ENCODE data around the gene ADGRG6. TPM values are rescaled to one million over a fixed set of nuclear protein-coding genes. Genes with fewer than 3 reads are reported as not detected.

ADGRG6 gene
- total and polyA plus RNA-seq, 2 donors (not counting 3 experiments of a cell fraction or from before 2014, with no cell fraction given): 99.3 to 166 TPM

DNA sequence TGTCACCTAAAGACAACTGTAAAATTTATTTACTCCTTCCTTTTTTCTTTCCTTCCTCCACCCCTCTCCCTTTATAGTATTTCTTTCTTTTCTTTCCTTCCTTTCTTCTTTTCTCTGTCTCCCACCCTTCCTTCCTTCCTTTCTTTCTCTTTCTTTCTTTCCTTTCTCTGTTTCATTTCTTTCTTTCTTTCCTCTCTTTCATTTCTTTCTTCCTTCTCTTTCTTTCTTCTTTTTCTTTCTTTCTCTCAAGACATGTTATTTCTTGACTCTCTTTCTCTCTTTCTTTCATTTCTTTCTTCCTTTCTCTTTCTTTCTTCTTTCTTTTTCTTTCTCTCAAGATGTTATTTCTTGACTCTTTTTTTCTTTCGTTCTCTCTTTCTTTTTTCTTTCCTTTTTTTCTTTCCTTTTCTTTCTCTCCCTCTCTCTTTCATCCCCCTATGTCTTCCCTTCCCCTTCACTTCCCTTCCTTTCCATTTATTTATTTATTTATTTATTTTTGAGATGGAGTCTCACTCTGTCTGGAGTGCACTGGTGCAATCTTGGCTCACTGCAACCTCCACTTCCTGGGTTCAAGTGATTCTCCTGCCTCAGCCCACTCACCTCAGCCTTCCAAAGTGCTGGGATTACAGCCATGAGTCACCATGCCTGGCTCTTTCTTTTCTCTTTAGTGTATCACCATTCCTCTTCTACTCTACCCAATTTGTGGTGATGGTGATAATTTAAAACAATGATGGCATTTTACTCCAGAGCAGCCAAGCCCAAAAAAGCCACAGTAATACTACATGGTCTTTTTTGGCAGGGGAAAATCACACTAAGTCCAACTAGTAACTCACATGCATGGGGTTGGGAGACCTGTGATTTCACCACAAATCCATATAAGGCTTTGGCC, 188.2 kb downstream of the ADGRG6 start:
- H3K4me3 ChIP-seq (replicated peaks in 1 of 3; ENCODE audit: insufficient read depth in 1 of 3, low read depth in 1 of 3, low read length in 3 of 3): no peak overlapping the region
- ChIA-PET POLR2A (no interaction called here), CTCF (interaction anchor here (1.7 to 2.3 kb wide), 2 partner anchors 15 kb away, joined by 5 to 9 read pairs; no protein-coding TSS in a partner anchor)
- H3K36me3 ChIP-seq (ENCODE audit: control insufficient read depth in 2 of 2, extremely low read depth in 1 of 2, insufficient read depth in 2 of 2, low read length in 2 of 2): no peaks in the 10 kb centered on the region
- no peaks in the 10 kb centered on the region for H3K4me1 ChIP-seq (ENCODE audit: control insufficient read depth, extremely low read depth, insufficient read depth, low read length)
- no peak for DNase-seq (ENCODE audit: low read depth, low spot score)
- H3K4me2 ChIP-seq (ENCODE audit: insufficient read depth, low read length): no peak overlapping the region
- H4K20me1 ChIP-seq (replicated peaks; ENCODE audit: control insufficient read depth, extremely low read depth, insufficient read depth, low read length): no peaks in the 10 kb centered on the region
- FAIRE-seq: no peak
- H3K27ac ChIP-seq (ENCODE audit: insufficient read depth, low read depth, low read length): no peak overlapping the region
- H3K79me2 ChIP-seq (ENCODE audit: control insufficient read depth, insufficient read depth, low read length): no peaks in the 10 kb centered on the region
- intact Hi-C loops (cut with micrococcal nuclease): no loop called here
- no TSS peak for BruUV-seq (replicated peaks)
- no peaks in the 10 kb centered on the region for H3K27me3 ChIP-seq (ENCODE audit: control insufficient read depth in 2 of 2, insufficient read depth in 2 of 2, low read length in 2 of 2)
- no peak overlapping the region for H3K9ac ChIP-seq (replicated peaks; ENCODE audit: extremely low read depth, insufficient read depth, low read length)
- TF ChIP-seq GATA2 (IDR thresholded peaks at IDR 0.05; ENCODE audit: insufficient read depth, insufficient read length, low read depth, low read length) (no peak), POLR2A (IDR thresholded peaks at IDR 0.05; ENCODE audit: low read depth, low read length) (no peak), MYC (IDR thresholded peaks at IDR 0.05; ENCODE audit: low read depth, low read length) (no peak), POLR2AphosphoS5 (IDR thresholded peaks at IDR 0.05; ENCODE audit: insufficient read depth, low read depth, low read length) (no peak), EZH2 (IDR thresholded peaks at IDR 0.05; ENCODE audit: borderline replicate concordance, low read depth, low read length, severe bottlenecking) (no peak), JUN (IDR thresholded peaks at IDR 0.05; ENCODE audit: borderline replicate concordance, insufficient read depth, insufficient read length, low read depth) (no peak)
- TF ChIP-seq, protein P1, sequence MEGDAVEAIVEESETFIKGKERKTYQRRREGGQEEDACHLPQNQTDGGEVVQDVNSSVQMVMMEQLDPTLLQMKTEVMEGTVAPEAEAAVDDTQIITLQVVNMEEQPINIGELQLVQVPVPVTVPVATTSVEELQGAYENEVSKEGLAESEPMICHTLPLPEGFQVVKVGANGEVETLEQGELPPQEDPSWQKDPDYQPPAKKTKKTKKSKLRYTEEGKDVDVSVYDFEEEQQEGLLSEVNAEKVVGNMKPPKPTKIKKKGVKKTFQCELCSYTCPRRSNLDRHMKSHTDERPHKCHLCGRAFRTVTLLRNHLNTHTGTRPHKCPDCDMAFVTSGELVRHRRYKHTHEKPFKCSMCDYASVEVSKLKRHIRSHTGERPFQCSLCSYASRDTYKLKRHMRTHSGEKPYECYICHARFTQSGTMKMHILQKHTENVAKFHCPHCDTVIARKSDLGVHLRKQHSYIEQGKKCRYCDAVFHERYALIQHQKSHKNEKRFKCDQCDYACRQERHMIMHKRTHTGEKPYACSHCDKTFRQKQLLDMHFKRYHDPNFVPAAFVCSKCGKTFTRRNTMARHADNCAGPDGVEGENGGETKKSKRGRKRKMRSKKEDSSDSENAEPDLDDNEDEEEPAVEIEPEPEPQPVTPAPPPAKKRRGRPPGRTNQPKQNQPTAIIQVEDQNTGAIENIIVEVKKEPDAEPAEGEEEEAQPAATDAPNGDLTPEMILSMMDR (IDR thresholded peaks at IDR 0.05; ENCODE audit: extremely low read depth in 1 of 2, insufficient read depth in 1 of 2, low read depth in 1 of 2, low read length in 2 of 2): no peak
- dilution Hi-C loops (cut with MboI; ENCODE audit: extremely low pct_ligation_motif_present, low sequenced_read_pairs): no loop called here
- H2AFZ ChIP-seq (ENCODE audit: low read depth, low read length): no peak overlapping the region
- no peaks in the 10 kb centered on the region for H3K9me3 ChIP-seq (replicated peaks; ENCODE audit: control insufficient read depth, insufficient read depth, low read length)
- H3K9me1 ChIP-seq (replicated peaks; ENCODE audit: control insufficient read depth, extremely low read depth, insufficient read depth, low read length): no peaks in the 10 kb centered on the region

Other genes with a start within 250 kb of the ADGRG6 start
- not detected in 2 replicates for gene GJE1, start 169.1 kb upstream of the ADGRG6 start, total RNA-seq
- gene GJE1, start 169.1 kb upstream of the ADGRG6 start, polyA plus RNA-seq: not detected in 2 replicates
- gene NMBR, start 154.9 kb upstream of the ADGRG6 start, total RNA-seq: not detected in 2 replicates
- gene NMBR, start 154.9 kb upstream of the ADGRG6 start, polyA plus RNA-seq: 0.08 TPM in 1 of 2 replicates, not detected in the other
- 40.9 and 45.8 TPM in 2 replicates for gene VTA1, start 154.7 kb upstream of the ADGRG6 start, total RNA-seq
- 38.3 and 39.0 TPM in 2 replicates for gene VTA1, start 154.7 kb upstream of the ADGRG6 start, polyA plus RNA-seq

Measured in endothelial cell of umbilical vein (primary cell).